ENCODE data around the gene RGS8.

- TF ChIP-seq CTCF (IDR thresholded peaks at IDR 0.05) = no peak
- no peak for TF ChIP-seq POLR2AphosphoS5 (IDR thresholded peaks at IDR 0.05)
Measured at GRCh38 chr1:182713939-182714338, 29.6 kb upstream of the RGS8 start.

All from prostate gland (tissue), 2 donors.